Ovary (tissue), 3 donors: ENCODE results near the gene IL3RA.
"Not testable (repeated sequence)": the region's sequence is repeated elsewhere in the genome, so short reads cannot be mapped to it uniquely, and the experiment has no call there.

Experiments
- CTCF ChIP-seq, 3 donors: fragments of 450-650 bp in 2 of 3; fragments of 200-600 bp in 1 of 3; IDR thresholded peaks; one replicate each; pipeline versions ENCODE4 v1.5.1 to v1.8.0; 2016 to 2022; ENCODE audit warnings: antibody characterized with exemption in 3 of 3, mild to moderate bottlenecking in 1 of 3
- POLR2A ChIP-seq: fragments of 450-650 bp; IDR thresholded peaks from one replicate; pipeline ENCODE4 v1.6.1; 2017; ENCODE audit warnings: antibody characterized with exemption, mild to moderate bottlenecking, moderate library complexity
- donor health status: DM: no; HTN: no; CAD: no.

DNA sequence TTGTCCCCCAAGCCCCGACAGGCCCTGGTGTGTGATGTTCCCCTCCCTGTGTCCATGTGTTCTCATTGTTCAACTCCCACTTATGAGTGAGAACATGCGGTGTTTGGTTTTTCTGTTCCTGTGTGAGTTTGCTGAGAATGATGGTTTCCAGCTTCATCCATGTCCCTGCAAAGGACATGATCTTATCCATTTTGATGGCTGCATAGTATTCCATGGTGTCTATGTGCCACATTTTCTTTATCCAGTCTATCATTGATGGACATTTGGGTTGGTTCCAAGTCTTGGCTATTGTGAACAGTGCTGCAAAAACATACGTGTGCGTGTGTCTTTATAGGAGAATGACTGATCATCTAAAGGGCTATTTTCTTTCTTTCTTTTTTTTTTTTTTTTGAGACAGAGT lies 4.2 kb upstream of the IL3RA start:
- TF ChIP-seq CTCF (IDR thresholded peaks at IDR 0.05); POLR2A: not testable (repeated sequence)
